NCI-H2107 treated with DMSO at 0.1 percent for 48 hours (cell line): ENCODE data around the gene MAN1A1.
"Not testable (repeated sequence)": the region's sequence is repeated elsewhere in the genome, so short reads cannot be mapped to it uniquely, and the experiment has no call there.

Source experiments
- DNase-seq: peaks from one replicate; lab custom pipeline; 2025; ENCODE audit not compliant: unreplicated experiment; lab: John Stamatoyannopoulos, UW

MAN1A1 gene

DNA sequence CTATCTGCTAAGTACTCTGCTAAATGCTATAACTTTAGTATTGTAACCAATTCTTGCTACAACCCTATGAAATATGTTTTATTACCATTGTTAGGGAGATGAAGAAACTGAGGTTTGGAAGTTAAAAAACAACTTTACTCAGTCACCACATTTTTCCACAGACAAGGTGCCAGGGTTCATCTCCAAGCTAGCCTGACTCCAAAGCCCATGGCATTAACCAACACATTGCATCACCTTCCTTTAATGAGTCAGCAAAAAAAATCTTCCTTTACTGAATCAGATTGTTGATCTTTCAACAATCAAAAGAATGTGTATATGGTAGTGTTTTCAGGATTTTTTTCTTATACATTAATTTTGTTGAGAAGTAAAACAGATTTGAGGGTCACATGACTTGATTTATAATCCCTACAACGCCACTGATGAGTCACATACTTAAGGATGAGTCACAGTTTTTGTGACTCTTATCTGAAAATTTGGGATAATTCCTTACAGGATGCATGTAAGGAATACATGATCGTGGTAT, 41.5 kb downstream of the MAN1A1 start:
- no peak for DNase-seq

DNA sequence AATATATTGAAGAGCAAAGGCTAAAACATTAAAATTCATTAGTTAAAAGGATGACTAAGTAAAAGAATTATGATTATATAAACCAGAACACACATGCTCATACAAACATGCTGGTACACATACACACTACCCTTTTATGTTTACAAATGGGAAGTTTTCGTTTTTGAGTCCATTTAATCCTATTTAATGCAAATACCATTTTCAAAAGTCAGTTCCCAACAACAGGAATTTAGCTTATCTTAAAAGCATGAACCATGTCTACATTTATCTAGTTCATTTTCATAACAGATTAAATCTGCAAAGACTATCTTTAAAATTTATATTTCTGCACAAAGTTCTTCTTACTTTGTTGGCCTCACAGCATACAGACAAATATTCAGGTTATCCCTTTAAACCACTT, 42.5 kb downstream of the MAN1A1 start:
- DNase-seq = no peak

DNA sequence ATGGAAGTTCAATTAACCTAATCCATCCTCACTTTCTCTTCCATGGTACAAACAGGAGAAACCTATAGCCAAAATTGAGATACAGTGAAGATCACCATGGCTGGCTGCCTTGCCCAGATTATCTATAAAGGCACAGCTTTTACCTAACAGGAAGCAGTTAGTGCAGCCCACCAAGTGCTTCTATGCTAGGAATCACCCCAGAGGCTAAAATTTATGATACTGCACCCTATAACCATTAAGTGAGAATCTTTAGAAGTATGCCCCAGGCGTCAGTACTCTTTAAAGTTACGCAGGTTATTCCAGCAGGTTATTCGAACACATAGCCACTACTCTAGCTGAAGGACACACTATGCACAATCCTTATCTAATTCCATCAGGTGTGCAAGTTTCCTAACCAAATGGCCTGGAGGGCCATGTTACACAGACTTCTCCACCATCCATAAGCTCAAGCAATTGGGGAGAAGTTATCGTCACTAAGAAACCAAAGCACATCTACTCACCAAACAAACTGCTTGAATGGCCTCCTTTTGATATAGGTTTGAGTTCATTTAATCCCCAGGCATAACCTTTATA, 43.1 kb downstream of the MAN1A1 start:
- DNase-seq = no peak

- DNase-seq = no peak
Measured at GRCh38 chr6:119303164-119303887, 46.2 kb downstream of the MAN1A1 start.

GRCh38 chr6:119301429-119301828, 48.1 kb downstream of the MAN1A1 start:
- no peak for DNase-seq

DNA sequence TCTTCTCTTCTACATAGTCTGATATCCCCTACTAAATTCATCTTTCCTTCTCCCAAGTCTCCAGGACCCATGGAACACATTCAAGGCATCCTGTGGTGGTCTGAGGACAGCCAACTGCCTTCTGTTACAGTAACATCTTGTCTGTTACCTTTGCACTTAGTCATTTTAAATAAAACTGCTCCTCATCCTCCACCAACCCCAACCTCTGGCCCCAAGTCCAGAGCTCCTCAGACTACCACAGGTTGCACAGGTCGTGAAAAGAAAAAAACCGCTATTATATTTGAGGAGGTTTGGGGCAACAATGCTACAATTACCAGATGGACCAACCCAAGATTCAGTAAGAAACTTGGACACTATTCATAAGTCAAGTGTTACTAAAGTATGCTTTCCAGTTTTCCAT, 49.9 kb downstream of the MAN1A1 start:
- no peak for DNase-seq

- DNase-seq = no peak
Measured at GRCh38 chr6:119297049-119297448, 52.5 kb downstream of the MAN1A1 start.

GRCh38 chr6:119296036-119297035, 53.2 kb downstream of the MAN1A1 start:
- no peak for DNase-seq

DNA sequence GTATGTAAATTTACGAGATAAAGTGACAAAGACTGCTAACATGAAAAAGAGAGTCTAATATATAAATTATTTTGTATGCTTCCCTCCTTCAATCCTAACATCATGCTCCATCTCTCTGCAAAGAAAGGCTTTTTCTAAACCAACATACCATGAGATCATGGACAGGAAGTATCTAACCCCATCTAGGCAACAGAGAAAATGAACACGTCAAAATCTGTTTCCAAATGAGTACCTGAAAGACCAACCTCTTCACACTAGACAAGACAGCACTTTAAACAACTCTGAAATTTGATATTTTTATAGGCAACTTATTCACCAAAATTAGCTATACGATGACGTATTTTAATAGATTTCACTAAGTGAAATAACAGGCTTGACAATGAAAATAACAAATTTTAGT, 54.6 kb downstream of the MAN1A1 start:
- DNase-seq = no peak

DNA sequence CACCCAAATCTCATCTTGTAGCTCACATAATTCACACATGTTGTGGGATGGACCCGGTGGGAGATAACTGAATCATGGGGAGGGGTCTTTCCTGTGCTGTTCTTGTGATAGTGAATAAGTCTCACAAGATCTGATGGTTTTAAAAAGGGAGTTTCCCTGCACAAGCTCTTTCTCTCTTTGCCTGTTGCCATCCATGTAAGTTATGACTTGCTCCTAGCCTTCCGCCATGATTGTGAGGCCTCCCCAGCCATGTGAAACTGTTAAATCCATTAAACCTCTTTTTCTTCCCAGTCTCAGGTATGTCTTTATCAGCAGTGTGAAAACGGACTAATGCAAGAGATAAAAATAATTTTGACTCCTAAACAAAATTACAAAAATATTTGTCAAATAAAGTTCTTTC, 58.5 kb downstream of the MAN1A1 start:
- DNase-seq = not testable (repeated sequence)

- DNase-seq = no peak
Measured at GRCh38 chr6:119290306-119290705, 59.3 kb downstream of the MAN1A1 start.

DNA sequence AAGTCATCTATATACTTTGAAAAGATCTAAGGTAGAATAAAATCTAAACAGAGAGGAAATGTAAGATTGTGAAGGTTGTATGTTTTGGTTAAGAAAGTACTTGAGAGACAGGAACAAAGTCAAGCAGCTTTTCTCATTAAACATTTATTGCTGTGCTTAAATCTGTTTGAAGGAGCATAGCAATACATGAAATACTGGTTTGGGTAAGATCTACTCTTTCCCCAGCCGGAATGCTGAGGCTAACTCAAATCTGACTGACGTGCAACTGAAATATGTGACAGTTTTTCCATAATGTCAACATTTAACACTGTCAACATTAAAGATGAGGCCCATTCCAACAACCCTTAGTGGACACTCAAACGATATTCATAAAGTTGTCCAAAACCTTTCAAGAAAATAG, 59.9 kb downstream of the MAN1A1 start:
- no peak for DNase-seq

DNA sequence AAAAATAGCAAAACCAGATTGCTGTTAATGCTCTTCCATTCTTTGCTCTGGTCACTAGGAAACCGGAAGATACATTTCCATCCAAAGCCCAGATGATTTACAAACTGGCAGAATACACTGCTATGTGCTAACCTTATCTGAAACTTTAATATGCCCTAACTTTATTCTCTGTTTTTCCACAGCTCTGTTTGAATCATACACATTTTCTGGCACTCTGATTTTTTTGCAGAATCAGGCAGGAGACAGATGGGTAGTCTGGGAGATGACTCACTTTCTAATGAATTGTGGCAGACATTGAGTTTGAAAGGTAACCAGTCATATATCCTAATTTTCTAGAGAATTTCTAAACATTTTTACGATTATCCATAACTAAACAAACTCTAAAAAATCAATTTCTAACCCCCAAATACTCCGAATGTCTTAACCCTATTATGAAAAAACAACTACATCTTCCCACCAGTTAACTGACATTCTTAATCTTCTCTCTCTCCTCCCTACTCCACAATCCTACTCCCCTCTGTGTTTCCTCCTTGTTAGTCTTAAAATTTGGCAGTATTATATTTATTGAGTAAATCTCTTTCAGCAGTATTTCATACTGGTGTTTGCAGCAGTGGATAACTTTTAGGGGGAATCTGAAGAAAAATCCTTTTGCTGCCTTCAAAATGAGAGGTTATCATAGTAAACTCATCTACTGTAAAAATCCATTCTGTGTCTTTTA, 63.5 kb downstream of the MAN1A1 start:
- DNase-seq = no peak

GRCh38 chr6:119284861-119285521, 64.6 kb downstream of the MAN1A1 start:
- DNase-seq = no peak

DNA sequence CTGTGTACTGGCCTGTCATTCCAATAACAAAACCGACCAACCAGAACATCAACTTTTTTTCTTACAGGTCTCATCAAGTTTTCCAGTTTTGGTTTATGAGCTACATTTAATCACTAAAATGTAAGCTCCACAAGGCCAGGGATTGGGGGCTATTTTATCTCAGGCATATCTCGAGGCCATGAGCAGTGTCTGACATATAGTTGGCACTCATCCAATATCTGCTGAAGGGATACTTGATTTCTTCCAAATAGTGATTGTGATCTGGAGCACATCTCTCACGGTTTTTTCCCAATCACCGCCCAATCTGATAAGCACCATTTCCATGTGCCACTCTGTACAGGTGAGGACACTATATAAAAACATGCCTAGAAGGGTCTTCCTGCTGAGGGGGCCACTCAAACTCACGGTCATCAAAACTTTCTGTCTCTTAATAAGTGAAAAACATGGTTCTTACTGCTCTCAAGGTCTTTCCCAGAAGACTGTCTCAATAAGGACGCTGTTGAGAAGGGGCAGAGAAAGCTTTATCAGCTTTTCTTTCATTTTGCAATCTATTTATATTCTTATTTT, 65.5 kb downstream of the MAN1A1 start:
- DNase-seq = no peak

DNA sequence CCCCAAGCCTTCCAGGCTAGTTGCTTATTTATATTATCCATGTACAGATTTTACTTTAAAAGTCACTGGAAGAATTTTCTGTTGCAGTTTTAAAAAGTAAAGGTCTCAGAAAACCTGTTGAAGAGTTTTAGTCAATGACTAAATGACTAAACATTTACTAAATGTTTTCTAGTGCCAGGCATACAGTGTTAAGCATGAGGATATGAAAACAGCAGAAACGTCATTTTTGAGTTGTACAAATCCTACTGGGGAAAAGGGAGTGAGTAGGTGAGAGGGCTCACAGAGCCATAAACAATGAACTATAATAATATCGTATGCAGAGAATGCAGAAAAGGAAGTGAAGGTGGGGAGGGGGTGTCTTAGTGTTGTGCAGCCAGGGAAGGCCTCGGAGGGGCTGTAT, 66.3 kb downstream of the MAN1A1 start:
- no peak for DNase-seq

- DNase-seq = no peak
Measured at GRCh38 chr6:119280668-119281067, 68.9 kb downstream of the MAN1A1 start.

- no peak for DNase-seq
Measured at GRCh38 chr6:119280080-119280479, 69.5 kb downstream of the MAN1A1 start.

DNA sequence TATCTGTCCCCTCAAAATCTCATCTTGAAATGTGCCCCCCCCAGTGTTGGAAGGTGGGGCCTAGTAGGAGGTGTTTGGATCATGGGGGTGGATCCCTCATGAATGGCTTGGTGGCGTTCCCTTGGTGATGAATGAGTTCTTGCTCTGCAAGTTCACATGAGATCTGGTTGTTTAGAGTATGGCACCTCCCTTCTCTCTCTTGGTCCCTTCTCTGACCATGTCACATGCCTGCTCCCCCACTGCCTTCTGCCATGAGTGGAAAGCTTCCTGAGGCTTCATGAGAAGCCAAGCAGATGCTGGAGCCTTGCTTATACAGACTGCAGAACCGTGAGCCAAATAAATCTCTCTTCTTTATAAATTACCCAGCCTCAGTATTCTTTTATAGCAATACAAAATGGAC, 70.9 kb downstream of the MAN1A1 start:
- DNase-seq = no peak

DNA sequence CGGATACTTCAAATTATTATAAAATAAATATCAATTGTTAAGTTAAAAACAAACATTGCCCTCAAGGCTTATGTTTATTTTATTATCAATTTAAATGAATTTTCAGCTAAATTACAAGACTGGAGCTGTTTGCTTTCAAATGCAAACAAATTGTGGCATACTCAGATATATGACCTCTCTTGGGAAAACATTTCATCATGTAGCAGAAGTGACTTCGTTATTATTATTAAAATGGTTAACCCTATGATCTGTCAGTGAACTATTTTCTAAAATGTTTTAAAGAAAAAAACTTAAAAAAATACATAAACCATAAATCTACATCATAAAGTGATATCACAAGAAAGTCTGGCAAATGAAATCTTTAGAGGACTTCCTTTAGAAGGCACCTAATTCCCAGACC, 72.5 kb downstream of the MAN1A1 start:
- DNase-seq = no peak
